HPDE6-E6E7 (cell line): Measurements from ENCODE around the gene GTF2I.
"Not testable (repeated sequence)": the region's sequence is repeated elsewhere in the genome, so short reads cannot be mapped to it uniquely, and the experiment has no call there.

Experiments used
- DNase-seq: peaks from one replicate; pipeline ENCODE4 v3.0.0; 2011; ENCODE audit warnings: missing footprints; ENCODE audit errors: extremely low spot score

The GTF2I gene

GRCh38 chr7:74713567-74713966, 56.0 kb downstream of the GTF2I start:
- DNase-seq, result no peak

DNA sequence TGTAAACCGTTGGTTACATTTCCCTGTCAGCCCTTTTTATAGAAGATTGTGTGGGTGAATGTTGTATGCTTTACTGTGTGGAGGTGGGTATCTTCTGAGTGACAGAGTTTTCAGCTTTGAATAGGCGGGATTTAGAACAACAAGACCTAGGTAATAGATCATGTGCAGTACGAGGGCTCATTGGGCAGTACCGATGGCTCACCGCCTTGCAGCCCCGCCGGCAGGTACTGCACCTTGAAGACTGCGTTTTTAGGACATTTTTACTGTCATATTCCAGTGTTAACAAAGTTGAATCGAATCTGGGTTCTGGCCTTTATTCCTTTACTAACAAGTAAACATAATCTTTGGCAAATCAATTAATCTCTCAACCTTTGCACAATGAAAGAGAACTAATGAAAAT, 60.4 kb downstream of the GTF2I start:
- no peak for DNase-seq

DNA sequence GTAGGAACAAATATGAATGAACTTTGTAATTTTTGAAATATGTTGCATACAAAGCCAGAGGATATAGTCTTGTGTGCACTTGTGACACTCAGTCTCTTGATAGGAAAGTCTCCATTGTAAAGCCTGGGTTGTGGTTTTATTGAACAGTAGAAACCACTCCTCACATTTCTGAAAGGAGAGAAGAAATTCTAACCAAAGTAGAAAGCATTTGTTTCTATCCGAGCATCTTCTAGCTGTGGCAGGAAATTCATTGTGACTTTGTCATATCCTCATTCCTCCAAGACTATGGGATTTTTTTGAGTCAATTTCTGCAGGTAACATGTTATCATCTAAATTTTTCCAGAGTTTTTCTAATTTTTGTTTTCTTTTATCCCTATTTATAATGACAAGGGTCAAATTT, 60.8 kb downstream of the GTF2I start:
- no peak for DNase-seq

DNA sequence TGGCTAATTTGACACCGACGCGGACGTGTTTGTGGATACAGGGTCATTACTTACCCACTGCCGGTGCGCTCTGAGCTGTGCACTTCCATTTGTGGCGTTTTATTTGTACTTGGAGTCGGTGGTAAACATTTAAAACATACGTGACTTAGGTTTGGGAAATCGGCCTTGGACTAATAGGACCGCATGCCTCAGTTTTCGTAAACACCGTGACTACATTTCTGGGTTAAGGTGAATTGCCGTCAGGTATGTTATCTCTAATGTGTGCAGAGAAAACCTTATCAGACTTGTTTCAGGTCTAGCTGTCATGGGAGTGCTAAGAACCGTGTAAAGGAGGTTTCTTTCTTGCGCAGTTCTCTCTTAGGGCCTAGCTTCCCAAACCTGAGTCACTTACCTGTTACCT, 64.6 kb downstream of the GTF2I start:
- DNase-seq, result no peak

DNA sequence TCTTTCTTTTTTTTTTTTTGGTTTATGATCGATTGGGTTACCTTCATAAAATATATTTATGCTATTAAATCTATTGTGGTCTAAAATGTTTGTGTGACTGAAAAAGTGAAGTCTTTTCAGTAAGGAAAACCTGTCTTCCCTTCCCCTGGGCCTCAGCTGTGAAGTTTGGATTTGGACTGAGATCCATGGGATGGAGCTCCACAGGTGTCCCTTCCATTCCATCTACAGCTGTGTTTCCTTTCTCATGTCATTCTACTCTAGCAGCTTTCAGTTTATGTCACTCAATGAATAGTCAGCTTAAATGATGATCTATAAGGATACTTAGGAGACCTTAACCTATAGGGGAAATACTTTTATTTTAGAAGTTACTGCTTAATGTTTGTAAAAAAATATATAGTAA, 68.3 kb downstream of the GTF2I start:
- DNase-seq, result no peak

DNA sequence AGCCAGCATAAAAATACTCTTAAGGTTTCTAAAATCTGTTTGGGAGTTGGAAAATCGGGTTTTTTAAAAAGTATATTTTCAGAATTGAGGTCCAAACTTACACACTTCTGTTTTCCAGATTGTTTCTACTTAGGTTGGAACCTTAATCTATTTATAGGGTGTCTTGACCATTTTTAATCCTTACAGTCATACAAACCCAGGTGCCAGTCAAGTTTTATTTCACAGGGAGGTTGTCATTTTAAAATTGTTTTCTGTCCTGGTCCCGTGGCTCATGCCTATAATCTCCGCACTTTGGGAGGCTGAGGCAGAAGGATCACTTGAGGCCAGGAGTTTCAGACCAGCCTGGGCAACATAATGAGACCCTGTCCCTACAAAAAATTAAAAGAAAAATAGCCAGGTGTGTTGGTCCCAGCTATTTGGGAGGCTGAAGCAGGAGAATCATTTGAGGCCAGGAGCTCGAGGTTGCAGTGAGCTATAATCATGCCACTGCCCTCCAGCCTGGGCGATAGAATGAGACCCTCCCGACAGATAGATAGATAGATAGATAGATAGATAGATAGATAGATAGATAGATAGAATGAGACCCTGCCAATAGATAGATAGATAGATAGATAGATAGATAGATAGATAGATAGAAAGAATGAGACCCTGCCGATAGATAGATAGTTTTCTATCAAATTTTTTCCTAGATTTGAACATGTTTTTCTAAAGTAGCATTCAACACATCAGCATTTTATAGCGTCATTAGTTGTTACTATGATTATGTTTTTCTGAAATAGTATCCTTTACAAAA, 69.0 kb downstream of the GTF2I start:
- no peak for DNase-seq

DNA sequence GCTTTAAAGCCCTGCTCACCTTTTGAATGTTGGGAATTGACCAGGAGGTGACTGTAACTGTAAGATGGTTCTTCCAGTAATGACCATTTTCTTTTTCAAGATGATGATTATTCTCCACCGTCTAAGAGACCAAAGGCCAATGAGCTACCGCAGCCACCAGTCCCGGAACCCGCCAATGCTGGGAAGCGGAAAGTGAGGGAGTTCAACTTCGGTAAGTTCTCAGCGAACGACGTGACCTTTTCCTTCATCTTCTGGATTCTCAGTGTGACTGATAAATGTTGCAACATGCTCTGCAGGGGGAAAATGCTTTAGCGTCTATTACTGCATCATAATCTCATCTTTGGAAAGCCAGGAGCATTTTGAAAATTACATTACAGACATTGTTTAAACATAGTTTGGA, 71.2 kb downstream of the GTF2I start:
- not testable (repeated sequence) for DNase-seq

GRCh38 chr7:74730186-74730585, 72.7 kb downstream of the GTF2I start:
- DNase-seq, result not testable (repeated sequence)

DNA sequence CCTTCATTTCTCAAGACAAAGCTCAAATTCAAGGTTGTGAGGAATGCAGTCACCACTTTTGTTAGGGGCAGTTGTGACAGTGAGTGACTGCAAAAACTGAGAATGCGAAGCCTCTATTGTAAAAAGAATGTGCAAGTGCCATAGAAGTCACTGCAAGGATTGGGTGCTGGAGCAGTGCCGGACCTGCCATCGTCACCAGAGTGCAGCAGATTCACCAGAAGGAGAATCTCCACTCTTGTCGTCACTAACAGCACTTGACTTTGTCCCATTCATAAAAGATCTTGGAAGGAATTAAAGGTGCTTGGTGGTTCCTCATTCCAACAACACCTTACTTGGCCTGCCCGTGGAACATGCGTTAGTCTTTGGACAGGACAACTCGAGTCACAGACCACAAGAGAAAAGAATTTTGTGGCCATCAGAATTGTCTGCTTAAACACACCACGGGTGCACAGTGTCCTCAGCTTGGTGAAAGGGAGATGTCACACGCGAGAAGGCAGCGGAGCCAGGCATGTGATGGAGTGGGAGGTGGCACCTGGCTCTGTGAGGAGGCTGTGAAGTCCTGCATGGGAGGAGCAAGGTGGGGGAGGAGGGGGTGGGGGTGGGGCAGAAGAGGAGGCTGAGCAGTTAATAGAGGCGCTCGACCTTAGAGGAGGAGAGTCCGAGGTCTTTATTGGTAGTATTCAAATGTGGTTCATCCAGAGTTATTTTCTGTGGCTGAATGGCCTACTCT, 82.6 kb downstream of the GTF2I start:
- DNase-seq, result not testable (repeated sequence)

DNA sequence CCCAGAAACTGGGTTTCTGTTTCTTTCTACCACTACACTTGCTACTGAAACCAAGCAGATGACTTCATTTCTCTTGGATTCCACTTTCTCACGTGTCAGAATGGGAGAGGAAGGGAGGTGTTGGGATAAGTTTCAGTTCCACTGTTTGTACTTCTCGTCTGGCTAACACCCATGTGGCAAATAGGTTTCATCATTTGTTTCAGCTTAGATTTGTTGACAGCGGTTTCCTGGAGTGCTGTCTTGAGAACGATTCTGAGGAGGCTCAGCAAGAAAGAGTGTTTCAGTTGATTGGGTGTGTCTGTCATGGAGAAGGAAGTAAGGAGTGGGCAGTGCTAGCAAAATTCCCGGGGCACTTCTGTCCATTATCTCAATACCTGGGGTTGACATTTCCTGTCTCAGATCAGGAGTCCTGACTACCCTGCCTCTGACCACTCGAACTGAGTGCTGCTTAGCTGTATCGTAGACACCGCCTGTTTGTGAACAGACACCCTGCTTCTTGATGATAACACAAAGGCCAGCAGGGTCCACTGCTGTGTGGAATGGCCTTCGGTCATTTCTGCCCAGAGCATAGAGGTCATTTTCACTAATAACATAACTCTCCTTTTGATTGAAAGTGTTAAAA, 86.5 kb downstream of the GTF2I start:
- DNase-seq, result not testable (repeated sequence)

GRCh38 chr7:74753921-74754482, 96.5 kb downstream of the GTF2I start:
- DNase-seq, result not testable (repeated sequence)

GRCh38 chr7:74756673-74757072, 99.2 kb downstream of the GTF2I start:
- DNase-seq, result not testable (repeated sequence)

DNA sequence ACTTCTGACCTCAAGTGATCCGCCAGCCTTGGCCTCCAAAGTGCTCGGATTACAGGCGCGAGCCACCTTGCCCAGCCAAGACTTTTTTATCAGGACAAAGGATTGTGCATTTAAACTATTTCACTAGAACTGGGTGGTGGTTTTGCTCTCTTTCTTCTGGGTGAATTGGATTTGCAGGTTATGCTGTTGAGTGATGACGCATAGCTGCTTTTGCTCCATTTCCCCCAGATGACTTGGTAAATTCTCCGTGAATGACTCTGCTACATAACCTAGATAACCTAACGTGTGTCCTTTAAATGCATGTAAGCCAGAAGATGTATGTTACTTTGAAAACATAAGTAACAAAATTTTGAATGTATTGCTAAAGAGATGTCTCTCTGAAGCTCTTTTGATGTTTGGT, 100.8 kb downstream of the GTF2I start:
- not testable (repeated sequence) for DNase-seq

GRCh38 chr7:74758982-74759381, 101.5 kb downstream of the GTF2I start:
- not testable (repeated sequence) for DNase-seq

- DNase-seq, result not testable (repeated sequence)
Observed at GRCh38 chr7:74765205-74765918, 107.8 kb downstream of the GTF2I start.

- DNase-seq, result not testable (repeated sequence)
Observed at GRCh38 chr7:74766509-74766908, 109.0 kb downstream of the GTF2I start.

DNA sequence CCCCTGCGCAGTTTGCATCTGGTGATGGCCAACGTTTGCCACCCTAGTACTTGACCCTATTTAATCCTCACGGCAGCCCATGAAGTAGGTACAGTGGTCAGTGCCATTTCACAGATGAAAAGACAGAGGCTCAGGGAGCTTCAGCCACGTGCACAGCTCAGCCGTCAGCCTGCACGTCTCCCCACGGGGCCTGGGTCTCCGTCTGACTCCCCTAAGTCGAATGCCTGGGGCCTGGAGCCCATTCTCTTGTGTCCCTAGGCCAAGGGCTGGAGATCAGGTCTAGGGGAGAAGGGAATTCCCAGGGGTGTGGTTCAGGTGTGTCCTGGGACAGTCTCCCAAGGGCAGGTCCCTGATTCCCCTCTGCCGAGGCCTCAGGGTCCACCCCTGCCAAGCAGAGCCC, 109.5 kb downstream of the GTF2I start:
- DNase-seq, result not testable (repeated sequence)

DNA sequence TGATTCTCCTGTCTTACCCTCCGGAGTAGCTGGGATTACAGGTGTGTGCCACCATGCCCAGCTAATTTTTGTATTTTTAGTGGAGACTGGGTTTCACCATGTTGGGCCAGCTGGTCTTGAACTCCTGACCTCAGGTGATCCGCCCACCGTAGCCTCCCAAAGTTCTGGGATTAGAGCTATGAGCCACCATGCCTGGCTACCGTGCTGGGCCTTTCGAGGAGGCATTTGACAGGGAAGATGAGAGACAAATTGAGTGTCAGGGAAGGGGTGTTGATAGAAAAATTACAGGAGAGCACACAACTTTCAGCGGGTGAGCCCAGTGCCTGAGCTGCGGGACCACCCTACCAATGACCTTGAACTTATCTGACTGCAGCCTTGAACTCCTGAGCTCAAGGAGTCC, 112.5 kb downstream of the GTF2I start:
- not testable (repeated sequence) for DNase-seq

- not testable (repeated sequence) for DNase-seq
Observed at GRCh38 chr7:74772093-74772492, 114.6 kb downstream of the GTF2I start.

GRCh38 chr7:74773760-74774750, 116.5 kb downstream of the GTF2I start, which contains the start of gene NCF1:
Gene NCF1 (plus strand): TSS chr7:74774011. CDS start chr7:74774032, 21 bp downstream.
- not testable (repeated sequence) for DNase-seq
